H1 (cell line): ENCODE results near the gene TNFSF11. TPM values are rescaled to one million over a fixed set of nuclear protein-coding genes. Genes with fewer than 3 reads are reported as not detected.

Experiments
- CTCF ChIA-PET: fragments of 300-600 bp; sonication (Branson Sonifier 250); formaldehyde crosslinking; loops from one replicate; lab custom pipeline; 2021; ENCODE audit not compliant: partially characterized antibody; lab: Charles Lee
- POLR2A ChIA-PET: fragments of 300-600 bp; sonication (Branson Sonifier 250); formaldehyde crosslinking; loops from one replicate; lab custom pipeline; 2021; ENCODE audit warnings: inconsistent platforms; ENCODE audit not compliant: partially characterized antibody; lab: Charles Lee
- DNase-seq, 2 experiments: peaks; one replicate each; pipeline versions ENCODE4 v3.0.0 to v3.0.0-alpha.2; 2010 to 2022; ENCODE audit warnings: low spot score in 2 of 2, low read depth in 1 of 2, mixed read lengths in 1 of 2
- FAIRE-seq: peaks from 2 replicates; lab custom pipeline; 2011; peaks lifted over from hg19 to GRCh38; lab: Jason Lieb, UNC
- H2AFZ ChIP-seq: 2 replicates; pipeline ENCODE4 v1.8.1; 2012; ENCODE audit warnings: low read length, inconsistent platforms
- H2AK5ac ChIP-seq: 2 replicates; pipeline ENCODE4 v1.6.1; 2013; ENCODE audit warnings: low read depth, low read length
- H2BK120ac ChIP-seq: replicated peaks from 2 replicates; pipeline ENCODE3; 2013; ENCODE audit warnings: low read depth, low read length, inconsistent platforms
- H2BK12ac ChIP-seq: 2 replicates; pipeline ENCODE4 v1.6.1; 2013; ENCODE audit warnings: low read depth, low read length
- H2BK15ac ChIP-seq: 2 replicates; pipeline ENCODE4 v1.6.1; 2013; ENCODE audit warnings: low read length
- H2BK20ac ChIP-seq: 2 replicates; pipeline ENCODE4 v1.6.1; 2013; ENCODE audit warnings: low read length
- H2BK5ac ChIP-seq: 2 replicates; pipeline ENCODE4 v1.6.1; 2013; ENCODE audit warnings: low read depth, low read length
- H3K14ac ChIP-seq: 2 replicates; pipeline ENCODE4 v1.6.1; 2013; ENCODE audit warnings: inconsistent platforms; ENCODE audit not compliant: insufficient read length
- H3K18ac ChIP-seq: 2 replicates; pipeline ENCODE4 v1.6.1; 2013; ENCODE audit warnings: low read length; ENCODE audit errors: extremely low read depth
- H3K23ac ChIP-seq: 2 replicates; pipeline ENCODE4 v1.6.1; 2013; ENCODE audit warnings: inconsistent platforms; ENCODE audit not compliant: insufficient read length
- H3K23me2 ChIP-seq: 2 replicates; pipeline ENCODE4 v1.6.1; 2013; ENCODE audit warnings: low read depth, low read length
- H3K27ac ChIP-seq: 2 replicates; pipeline ENCODE4 v1.6.1; 2011; ENCODE audit warnings: low read depth, low read length, inconsistent platforms
- H3K27me3 ChIP-seq, 4 experiments: replicated peaks in 1 of 4; 1 replicate in 1 of 4; 2 replicates in 3 of 4; pipeline versions ENCODE4 v1.6.1 to v1.8.1; 2011 to 2013; ENCODE audit warnings: low read length in 3 of 4, mild to moderate bottlenecking in 3 of 4, inconsistent platforms in 2 of 4, mixed read lengths in 2 of 4, moderate library complexity in 1 of 4; ENCODE audit not compliant: control insufficient read depth in 3 of 4, insufficient read depth in 3 of 4; ENCODE audit errors: extremely low read depth in 1 of 4
- H3K36me3 ChIP-seq, 4 experiments: 2 replicates each; pipeline versions ENCODE4 v1.6.1 to v1.8.1; 2011 to 2013; ENCODE audit warnings: mild to moderate bottlenecking in 4 of 4, low read length in 3 of 4, moderate library complexity in 2 of 4, control low read depth in 1 of 4, inconsistent platforms in 1 of 4; ENCODE audit not compliant: insufficient read depth in 4 of 4, control insufficient read depth in 2 of 4
- H3K4ac ChIP-seq: replicated peaks from 2 replicates; pipeline ENCODE3; 2013; ENCODE audit warnings: low read length, low read depth, mixed read lengths, inconsistent platforms; ENCODE audit not compliant: insufficient read length
- H3K4me1 ChIP-seq, 4 experiments: replicated peaks in 1 of 4; 1 replicate in 1 of 4; 2 replicates in 3 of 4; pipeline versions ENCODE4 v1.6.1 to v1.8.1; 2011 to 2013; ENCODE audit warnings: low read length in 3 of 4, inconsistent platforms in 2 of 4, mixed read lengths in 1 of 4; ENCODE audit not compliant: insufficient read depth in 4 of 4, control insufficient read depth in 3 of 4
- H3K4me2 ChIP-seq, 2 experiments: 2 replicates each; pipeline versions ENCODE4 v1.6.1 to v1.8.1; 2011 to 2013; ENCODE audit warnings: low read depth in 2 of 2, low read length in 2 of 2, control low read depth in 1 of 2, inconsistent platforms in 1 of 2, mild to moderate bottlenecking in 1 of 2; ENCODE audit not compliant: insufficient read depth in 1 of 2
- H3K4me3 ChIP-seq, 4 experiments: fragments of 200-600, 300-600 bp in 1 of 4; sonication (generic), shearing (Covaris generic), sonication (Bioruptor Twin) in 1 of 4; 2 replicates each; pipeline versions ENCODE4 v1.5.1 to v1.8.1; 2011 to 2016; ENCODE audit warnings: low read length in 4 of 4, low read depth in 3 of 4, control low read depth in 2 of 4, inconsistent platforms in 2 of 4, mild to moderate bottlenecking in 2 of 4, mixed read lengths in 1 of 4, moderate library complexity in 1 of 4; ENCODE audit not compliant: insufficient read depth in 2 of 4; ENCODE audit errors: extremely low read depth in 1 of 4
- H3K56ac ChIP-seq: replicated peaks from 2 replicates; pipeline ENCODE3; 2013; ENCODE audit warnings: low read depth, mild to moderate bottlenecking, mixed read lengths, low read length, inconsistent platforms; ENCODE audit not compliant: insufficient read length
- H3K79me1 ChIP-seq: 2 replicates; pipeline ENCODE4 v1.6.1; 2013; ENCODE audit warnings: low read depth, low read length, control low read depth
- H3K79me2 ChIP-seq, 2 experiments: 2 replicates each; pipeline versions ENCODE4 v1.6.1 to v1.8.1; 2012 to 2013; ENCODE audit warnings: low read length in 2 of 2, mild to moderate bottlenecking in 2 of 2, inconsistent platforms in 1 of 2; ENCODE audit not compliant: insufficient read depth in 2 of 2, control insufficient read depth in 1 of 2
- H3K9ac ChIP-seq, 4 experiments: replicated peaks in 1 of 4; 1 replicate in 1 of 4; 2 replicates in 3 of 4; pipeline versions ENCODE4 v1.6.1 to v1.8.1; 2011 to 2013; ENCODE audit warnings: low read depth in 3 of 4, low read length in 3 of 4, control low read depth in 2 of 4, mild to moderate bottlenecking in 2 of 4, moderate library complexity in 2 of 4, inconsistent platforms in 1 of 4; ENCODE audit errors: extremely low read depth in 1 of 4
- H3K9me3 ChIP-seq, 2 experiments: 2 replicates each; pipeline versions ENCODE4 v1.6.1 to v1.8.1; 2012 to 2013; ENCODE audit warnings: mild to moderate bottlenecking in 2 of 2, moderate library complexity in 2 of 2, control low read depth in 1 of 2, inconsistent platforms in 1 of 2, low read depth in 1 of 2, low read length in 1 of 2, mixed read lengths in 1 of 2; ENCODE audit not compliant: insufficient read depth in 2 of 2
- H4K20me1 ChIP-seq, 2 experiments: replicated peaks in 1 of 2; 2 replicates each; pipeline versions ENCODE3 to v1.8.1; 2011 to 2013; ENCODE audit warnings: inconsistent platforms in 2 of 2, low read length in 2 of 2, mild to moderate bottlenecking in 1 of 2; ENCODE audit not compliant: insufficient read depth in 2 of 2, control insufficient read depth in 1 of 2
- H4K5ac ChIP-seq: 2 replicates; pipeline ENCODE4 v1.6.1; 2013; ENCODE audit warnings: low read length, low read depth, mixed read lengths, inconsistent platforms; ENCODE audit not compliant: insufficient read length
- H4K8ac ChIP-seq: 2 replicates; pipeline ENCODE4 v1.8.0; 2013; ENCODE audit warnings: mild to moderate bottlenecking, moderate library complexity, low read length, inconsistent platforms; ENCODE audit not compliant: insufficient read depth; ENCODE audit errors: extremely low read depth
- H4K91ac ChIP-seq: replicated peaks from 2 replicates; pipeline ENCODE3; 2013; ENCODE audit warnings: low read length, mixed read lengths, inconsistent platforms; ENCODE audit not compliant: insufficient read length
- POLR2AphosphoS5 ChIP-seq: IDR thresholded peaks from 2 replicates; pipeline ENCODE4 v1.6.1; 2011; ENCODE audit warnings: low read depth, low read length
- TAF1 ChIP-seq: IDR thresholded peaks from 2 replicates; pipeline ENCODE4 v1.6.1; 2011; ENCODE audit warnings: mild to moderate bottlenecking, low read depth, low read length
- WGBS, 2 experiments: shearing (Covaris generic) in 1 of 2; methylation state at CpG; one replicate each; pipeline versions ENCODE4 v1.1.6 to v1.1.7; 2013 to 2015; ENCODE audit warnings: low lambda C conversion rate in 2 of 2, mixed read lengths in 2 of 2, inconsistent platforms in 1 of 2, low coverage in 1 of 2, missing lambda C conversion rate in 1 of 2; ENCODE audit not compliant: insufficient replicate concordance in 2 of 2, insufficient coverage in 1 of 2, insufficient read length in 1 of 2; ENCODE audit errors: extremely low coverage in 1 of 2, missing lambda C conversion rate in 1 of 2; 5-methylcytosine and 5-hydroxymethylcytosine counted together
- polyA plus RNA-seq, 7 experiments: library from polyadenylated mRNA; depleted of rRNA in 3 of 7; stranded (reverse) in 5 of 7; unstranded in 2 of 7; fragments of >200 nt in 5 of 7; fragments of 200-250 nt in 2 of 7; gene quantifications; 1 replicate in 5 of 7; 2 replicates in 1 of 7; 4 replicates in 1 of 7; pipeline versions ENCODE4 v1.2.1 to v1.2.3, GENCODE V29; 2011 to 2013; ENCODE audit warnings: missing spikeins in 2 of 7, mixed read lengths in 2 of 7
- total RNA-seq: library from RNA; stranded (reverse); fragmentation: NEBNext Ultra II Directional; extraction: Animal tissue kit (Norgen Biotek cat#: 25700); gene quantifications from 2 replicates; pipeline ENCODE4 v1.2.1, GENCODE V29; 2021

The TNFSF11 gene
- total and polyA plus RNA-seq, 2 of the 8 experiments (the other 6 are each of a cell fraction or from before 2014, with no cell fraction given), result 9.3 to 12.0 TPM

DNA sequence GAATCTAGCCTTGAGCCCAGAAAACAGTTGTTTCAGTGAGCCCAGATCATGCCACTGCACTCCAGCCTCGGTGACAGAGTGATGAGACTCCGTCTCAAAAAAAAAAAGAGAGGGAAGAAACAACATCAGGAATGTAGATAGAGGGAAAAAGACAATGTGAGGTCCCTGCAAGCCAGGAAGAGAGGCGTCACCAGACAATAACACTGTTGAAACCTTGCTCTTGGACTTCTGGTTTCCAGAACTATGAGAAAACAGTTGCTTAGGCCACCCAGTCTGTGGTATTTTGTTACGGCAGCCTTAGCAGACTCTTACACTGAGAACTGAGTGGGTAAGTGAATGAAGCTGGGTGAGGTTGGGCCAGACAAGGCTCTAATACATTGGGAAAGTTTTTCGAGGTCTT is 64.1 kb downstream of the TNFSF11 start:
- no peak overlapping the region for H3K27ac ChIP-seq

More for the DNA sequence above, 64.1 kb downstream of the TNFSF11 start:
- POLR2A ChIA-PET, result no interaction called here
- H3K18ac ChIP-seq, result no peak overlapping the region
- H2AFZ ChIP-seq, result peak overlapping the region; percentile 4; the same call in 1 of the 2 replicates
- no peaks in the 10 kb centered on the region for H3K79me1 ChIP-seq
- no peak overlapping the region for H3K23ac ChIP-seq
- no peak overlapping the region for H4K5ac ChIP-seq
- no peaks in the 10 kb centered on the region for H3K36me3 ChIP-seq
- TF ChIP-seq POLR2AphosphoS5 (no peak), TAF1 (no peak)
- no peaks in the 10 kb centered on the region for H3K27me3 ChIP-seq
- FAIRE-seq (no peak), DNase-seq (no peak)
- no peak overlapping the region for H2BK5ac ChIP-seq
- H3K4ac ChIP-seq, result no peak overlapping the region
- no peaks in the 10 kb centered on the region for H3K23me2 ChIP-seq
- no peaks in the 10 kb centered on the region for H3K4me1 ChIP-seq
- H2AK5ac ChIP-seq, result no peak overlapping the region
- no peaks in the 10 kb centered on the region for H3K79me2 ChIP-seq
- H2BK20ac ChIP-seq, result no peak overlapping the region
- H3K4me3 ChIP-seq, result no peak overlapping the region
- CTCF ChIA-PET, result interaction anchor here (1.1 kb wide), 1 partner anchor 48 kb away, joined by 3 read pairs; no protein-coding TSS in a partner anchor
- no peaks in the 10 kb centered on the region for H3K9me3 ChIP-seq
- H3K56ac ChIP-seq, result no peak overlapping the region
- H3K14ac ChIP-seq, result no peak overlapping the region
- H4K20me1 ChIP-seq, result no peaks in the 10 kb centered on the region
- H2BK12ac ChIP-seq, result 0 out of 2 replicates have a peak overlapping the region, but pooled peaks have one; percentile 43
- H2BK15ac ChIP-seq, result no peak overlapping the region
- no peak overlapping the region; a peak in 1 of 7 replicates for H3K9ac ChIP-seq
- no peak overlapping the region for H4K8ac ChIP-seq
- no peak overlapping the region for H2BK120ac ChIP-seq
- WGBS, 2 experiments, result 72% methylated on average over 5 of the region's 5 CpGs; no CpG with 5 or more reads in 1 of the 2 experiments
- no peak overlapping the region for H4K91ac ChIP-seq
- H3K4me2 ChIP-seq, result no peak overlapping the region
